Neuronal stem cell (in vitro differentiated cells): Measurements from ENCODE around the gene PRDX6.
A peak's percentile ranks its signal among the peaks of the same experiment; 100 is the strongest.

Experiments
- DNase-seq: peaks from one replicate; pipeline ENCODE4 v3.0.0-alpha.2; 2013; ENCODE audit warnings: low spot score
- H2AFZ ChIP-seq: one replicate; pipeline ENCODE4 v1.6.1; 2013; ENCODE audit warnings: mild to moderate bottlenecking, low read length, inconsistent platforms
- H2AK5ac ChIP-seq: 2 replicates; pipeline ENCODE4 v1.6.1; 2013; ENCODE audit warnings: low read depth, mild to moderate bottlenecking, inconsistent platforms, low read length, moderate library complexity, mixed read lengths
- H2BK120ac ChIP-seq: 2 replicates; pipeline ENCODE4 v1.6.1; 2013; ENCODE audit warnings: low read depth, mild to moderate bottlenecking, inconsistent platforms, low read length, moderate library complexity, mixed read lengths
- H2BK12ac ChIP-seq: one replicate; pipeline ENCODE4 v1.6.1; 2013; ENCODE audit warnings: low read length, inconsistent platforms
- H2BK15ac ChIP-seq: 2 replicates; pipeline ENCODE4 v1.6.1; 2013; ENCODE audit warnings: mild to moderate bottlenecking, low read length, inconsistent platforms, mixed read lengths
- H2BK5ac ChIP-seq: one replicate; pipeline ENCODE4 v1.6.1; 2013; ENCODE audit warnings: inconsistent platforms, mild to moderate bottlenecking, low read length, moderate library complexity
- H3K14ac ChIP-seq: one replicate; pipeline ENCODE4 v1.6.1; 2013; ENCODE audit warnings: low read length, inconsistent platforms
- H3K18ac ChIP-seq: 2 replicates; pipeline ENCODE4 v1.6.1; 2013; ENCODE audit warnings: low read length, inconsistent platforms
- H3K23ac ChIP-seq: 2 replicates; pipeline ENCODE4 v1.6.1; 2013; ENCODE audit warnings: low read depth, mild to moderate bottlenecking, mixed read lengths, low read length, inconsistent platforms; ENCODE audit not compliant: poor library complexity
- H3K27ac ChIP-seq: replicated peaks from 3 replicates; pipeline ENCODE4 v1.5.1; 2013; ENCODE audit warnings: low read length, inconsistent platforms
- H3K27me3 ChIP-seq, 3 experiments: 2 replicates each; pipeline ENCODE4 v1.6.1; 2013; ENCODE audit warnings: low read length in 3 of 3, mild to moderate bottlenecking in 2 of 3, inconsistent platforms in 1 of 3, low read depth in 1 of 3, mixed read lengths in 1 of 3, moderate library complexity in 1 of 3; ENCODE audit not compliant: control insufficient read depth in 3 of 3, insufficient read depth in 3 of 3
- H3K36me3 ChIP-seq, 2 donors: replicated peaks in 1 of 2; 2 replicates each; pipeline ENCODE4 v1.6.1; 2013; ENCODE audit warnings: low read length in 2 of 2; ENCODE audit not compliant: control insufficient read depth in 2 of 2, insufficient read depth in 2 of 2
- H3K4ac ChIP-seq: 2 replicates; pipeline ENCODE4 v1.6.1; 2013; ENCODE audit warnings: inconsistent platforms, mild to moderate bottlenecking, low read length, moderate library complexity
- H3K4me1 ChIP-seq, 2 donors: 1 replicate in 1 of 2; 2 replicates in 1 of 2; pipeline ENCODE4 v1.6.1; 2013; ENCODE audit warnings: low read length in 2 of 2, low read depth in 1 of 2; ENCODE audit not compliant: control insufficient read depth in 2 of 2, insufficient read depth in 1 of 2
- H3K4me2 ChIP-seq: one replicate; pipeline ENCODE4 v1.6.1; 2013; ENCODE audit warnings: mild to moderate bottlenecking, low read length, inconsistent platforms; ENCODE audit not compliant: insufficient read depth, poor library complexity, severe bottlenecking
- H3K4me3 ChIP-seq, 2 donors: 2 replicates each; pipeline ENCODE4 v1.5.1; 2013; ENCODE audit warnings: low read length in 2 of 2, mild to moderate bottlenecking in 2 of 2, inconsistent platforms in 1 of 2, moderate library complexity in 1 of 2
- H3K79me1 ChIP-seq: one replicate; pipeline ENCODE4 v1.6.1; 2013; ENCODE audit warnings: low read depth, mild to moderate bottlenecking, inconsistent platforms, low read length, moderate library complexity
- H3K9ac ChIP-seq: one replicate; pipeline ENCODE4 v1.6.1; 2013; ENCODE audit warnings: mild to moderate bottlenecking, low read depth, low read length, inconsistent platforms; ENCODE audit not compliant: poor library complexity
- H3K9me3 ChIP-seq, 2 donors: replicated peaks in 1 of 2; 2 replicates each; pipeline versions ENCODE3 to v1.6.1; 2013; ENCODE audit warnings: low read length in 2 of 2, mild to moderate bottlenecking in 2 of 2, inconsistent platforms in 1 of 2, low read depth in 1 of 2, mixed read lengths in 1 of 2, moderate library complexity in 1 of 2; ENCODE audit not compliant: control insufficient read depth in 2 of 2, insufficient read depth in 1 of 2
- H4K8ac ChIP-seq: one replicate; pipeline ENCODE4 v1.6.1; 2013; ENCODE audit warnings: low read depth, mild to moderate bottlenecking, inconsistent platforms, low read length, moderate library complexity
- H4K91ac ChIP-seq: one replicate; pipeline ENCODE4 v1.6.1; 2013; ENCODE audit warnings: low read length, low read depth, mild to moderate bottlenecking, inconsistent platforms; ENCODE audit not compliant: poor library complexity
- WGBS, 2 donors: extraction: QIAGEN DNeasy Blood & Tissue Kit; methylation state at CpG; one replicate each; pipeline ENCODE4 v1.1.7; 2013; ENCODE audit warnings: missing lambda C conversion rate in 2 of 2, mixed read lengths in 1 of 2; ENCODE audit not compliant: insufficient read length in 2 of 2, insufficient replicate concordance in 1 of 2; ENCODE audit errors: extremely low coverage in 2 of 2; 5-methylcytosine and 5-hydroxymethylcytosine counted together

PRDX6 gene

GRCh38 chr1:173502104-173502503 is 25.0 kb downstream of the PRDX6 start:
- no CpG with 5 or more reads among the region's 1 CpG for WGBS, 2 donors
- Histone ChIP-seq H2BK5ac (no peak overlapping the region), H3K4me3 (no peak overlapping the region), H3K9ac (no peak overlapping the region), H3K27me3 (peaks cover 0 to 44% (median 0%) of the 10 kb centered on the region in 3 experiments), H4K8ac (no peak overlapping the region), H3K27ac (no peak overlapping the region), H3K4me2 (no peak overlapping the region), H2AK5ac (peak overlapping the region; percentile 68), H2BK12ac (no peak overlapping the region), H3K36me3 (no peaks in the 10 kb centered on the region), H3K14ac (no peak overlapping the region), H3K4me1 (peaks cover 4 to 8% of the 10 kb centered on the region in 2 donors), H4K91ac (no peak overlapping the region), H2BK15ac (no peak overlapping the region), H3K18ac (no peak overlapping the region), H3K4ac (no peak overlapping the region), H2AFZ (no peak overlapping the region), H3K9me3 (peaks cover 0 to 5% of the 10 kb centered on the region in 2 donors), H3K23ac (no peak overlapping the region), H2BK120ac (no peak overlapping the region), H3K79me1 (no peaks in the 10 kb centered on the region)
- DNase-seq: no peak

- Histone ChIP-seq H3K27ac (no peak overlapping the region), H3K9me3 (peaks cover 0 to 3% of the 10 kb centered on the region in 2 donors), H4K8ac (no peak overlapping the region), H3K4me2 (no peak overlapping the region), H4K91ac (no peak overlapping the region), H3K14ac (no peak overlapping the region), H3K79me1 (no peaks in the 10 kb centered on the region), H3K36me3 (no peaks in the 10 kb centered on the region), H2AFZ (no peak overlapping the region), H2AK5ac (no peak overlapping the region), H3K27me3 (peaks cover 0 to 44% (median 0%) of the 10 kb centered on the region in 3 experiments), H2BK120ac (no peak overlapping the region), H3K18ac (no peak overlapping the region), H3K4me1 (peaks cover 11 to 17% of the 10 kb centered on the region in 2 donors), H3K9ac (no peak overlapping the region), H2BK12ac (no peak overlapping the region), H2BK5ac (no peak overlapping the region), H3K23ac (no peak overlapping the region), H3K4me3 (no peak overlapping the region), H3K4ac (no peak overlapping the region), H2BK15ac (no peak overlapping the region)
- no peak for DNase-seq
- no CpG with 5 or more reads among the region's 4 CpGs for WGBS, 2 donors
Measured at GRCh38 chr1:173503391-173503790, 26.3 kb downstream of the PRDX6 start.

DNA sequence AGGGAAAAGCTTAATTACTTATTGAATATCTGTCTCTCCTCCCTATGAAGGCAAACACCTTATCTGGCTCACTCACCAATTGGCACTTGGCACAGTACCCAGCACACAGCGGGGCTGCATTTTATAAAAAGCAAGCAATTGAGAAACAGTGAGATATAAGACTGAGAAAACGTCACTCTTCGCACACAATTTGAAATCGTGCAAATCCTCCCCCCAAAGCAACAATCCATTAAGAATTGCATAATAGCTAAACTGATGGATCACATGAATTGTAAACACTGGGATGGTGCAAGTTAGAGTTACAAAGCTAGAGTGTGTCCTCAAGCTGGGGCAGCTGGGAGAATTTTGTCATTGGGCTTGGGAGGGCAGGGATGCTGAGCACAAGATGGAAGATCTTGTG is 27.1 kb downstream of the PRDX6 start:
- no peak overlapping the region for H3K14ac ChIP-seq
- no peak overlapping the region for H3K18ac ChIP-seq
- H3K27me3 ChIP-seq: peaks cover 0 to 44% (median 0%) of the 10 kb centered on the region in 3 experiments
- H2BK5ac ChIP-seq: no peak overlapping the region
- H3K4me1 ChIP-seq: peaks cover 11 to 17% of the 10 kb centered on the region in 2 donors
- H4K8ac ChIP-seq: no peak overlapping the region
- H3K9ac ChIP-seq: no peak overlapping the region
- no peak overlapping the region for H2BK120ac ChIP-seq
- no peak overlapping the region for H4K91ac ChIP-seq
- no peak overlapping the region for H3K4me3 ChIP-seq
- H3K27ac ChIP-seq: no peak overlapping the region
- no peak overlapping the region for H3K4me2 ChIP-seq
- no peak overlapping the region for H3K4ac ChIP-seq
- no peak for DNase-seq
- H3K79me1 ChIP-seq: no peaks in the 10 kb centered on the region
- H3K9me3 ChIP-seq: peaks cover 0 to 3% of the 10 kb centered on the region in 2 donors
- H3K23ac ChIP-seq: no peak overlapping the region
- H2AK5ac ChIP-seq: no peak overlapping the region
- no peak overlapping the region for H2AFZ ChIP-seq
- H2BK15ac ChIP-seq: no peak overlapping the region
- no CpG with 5 or more reads among the region's 4 CpGs for WGBS, 2 donors
- H3K36me3 ChIP-seq: no peaks in the 10 kb centered on the region
- no peak overlapping the region for H2BK12ac ChIP-seq

DNA sequence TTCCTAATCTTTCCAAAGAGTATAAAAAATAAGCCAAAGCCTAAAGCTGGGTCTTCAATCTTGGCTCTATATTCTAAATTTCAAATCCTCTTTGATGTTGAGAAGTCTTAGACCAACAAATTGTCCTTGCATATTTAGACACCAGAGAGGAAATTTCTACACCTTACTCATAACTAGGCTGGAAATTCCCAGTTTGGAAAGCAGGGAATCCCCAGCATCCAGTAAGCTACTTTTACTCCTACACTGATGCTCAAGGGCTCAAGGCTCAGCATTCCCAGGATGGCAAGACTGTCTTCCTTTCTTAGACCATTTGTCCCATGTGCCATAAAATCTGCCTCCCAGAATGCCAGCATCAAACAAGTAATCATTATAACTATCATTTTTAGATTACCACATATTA is 28.3 kb downstream of the PRDX6 start:
- Histone ChIP-seq H3K4me2 (no peak overlapping the region), H2BK5ac (no peak overlapping the region), H3K79me1 (no peaks in the 10 kb centered on the region), H3K36me3 (no peaks in the 10 kb centered on the region), H3K4me3 (no peak overlapping the region), H2BK15ac (no peak overlapping the region), H4K8ac (no peak overlapping the region), H3K23ac (no peak overlapping the region), H3K27me3 (peaks cover 0 to 44% (median 0%) of the 10 kb centered on the region in 3 experiments), H3K9me3 (no peaks in the 10 kb centered on the region), H3K14ac (no peak overlapping the region), H2BK120ac (no peak overlapping the region), H3K4ac (no peak overlapping the region), H3K9ac (no peak overlapping the region), H2AFZ (no peak overlapping the region), H4K91ac (no peak overlapping the region), H3K4me1 (peaks cover 11 to 17% of the 10 kb centered on the region in 2 donors), H2BK12ac (no peak overlapping the region), H2AK5ac (no peak overlapping the region), H3K18ac (no peak overlapping the region), H3K27ac (no peak overlapping the region)
- DNase-seq: no peak
